Skeletal muscle tissue (tissue), 4 donors: ENCODE data around the gene TMEM40. TPM values are rescaled to one million over a fixed set of nuclear protein-coding genes. Genes with fewer than 3 reads are reported as not detected.
A peak's percentile ranks its signal among the peaks of the same experiment; 100 is the strongest.
"Not testable (repeated sequence)": the region's sequence is repeated elsewhere in the genome, so short reads cannot be mapped to it uniquely, and the experiment has no call there.

Experiments
- H3K27ac ChIP-seq: one replicate; pipeline ENCODE4 v1.7.0; 2013; ENCODE audit warnings: mild to moderate bottlenecking, low read depth, low read length, inconsistent platforms
- H3K27me3 ChIP-seq, 3 donors: one replicate each; pipeline ENCODE4 v1.7.0; 2013; ENCODE audit warnings: low read length in 3 of 3; ENCODE audit not compliant: control insufficient read depth in 3 of 3, insufficient read depth in 3 of 3
- H3K36me3 ChIP-seq, 3 donors: one replicate each; pipeline ENCODE4 v1.7.0; 2013; ENCODE audit warnings: low read length in 3 of 3; ENCODE audit not compliant: control insufficient read depth in 3 of 3, insufficient read depth in 3 of 3
- H3K4me1 ChIP-seq, 3 donors: one replicate each; pipeline ENCODE4 v1.7.0; 2013; ENCODE audit warnings: low read length in 3 of 3, mild to moderate bottlenecking in 3 of 3; ENCODE audit not compliant: control insufficient read depth in 3 of 3, insufficient read depth in 3 of 3
- H3K4me3 ChIP-seq, 3 donors: one replicate each; pipeline ENCODE4 v1.7.0; 2013; ENCODE audit warnings: low read length in 3 of 3
- H3K9ac ChIP-seq, 3 donors: one replicate each; pipeline ENCODE4 v1.7.0; 2013; ENCODE audit warnings: low read length in 3 of 3, mild to moderate bottlenecking in 3 of 3, moderate library complexity in 2 of 3, low read depth in 1 of 3
- H3K9me3 ChIP-seq, 3 donors: one replicate each; pipeline ENCODE4 v1.7.0; 2013; ENCODE audit warnings: low read length in 3 of 3; ENCODE audit not compliant: control insufficient read depth in 3 of 3
- total RNA-seq: library from RNA; depleted of rRNA; stranded (reverse); fragments of >200 nt; gene quantifications from one replicate; pipeline ENCODE4 v1.2.3, GENCODE V29; 2014
- donor health status: Osteomylitis.

The TMEM40 gene
- total RNA-seq, 1 donor from 2014 or later, result under 0.01 TPM

DNA sequence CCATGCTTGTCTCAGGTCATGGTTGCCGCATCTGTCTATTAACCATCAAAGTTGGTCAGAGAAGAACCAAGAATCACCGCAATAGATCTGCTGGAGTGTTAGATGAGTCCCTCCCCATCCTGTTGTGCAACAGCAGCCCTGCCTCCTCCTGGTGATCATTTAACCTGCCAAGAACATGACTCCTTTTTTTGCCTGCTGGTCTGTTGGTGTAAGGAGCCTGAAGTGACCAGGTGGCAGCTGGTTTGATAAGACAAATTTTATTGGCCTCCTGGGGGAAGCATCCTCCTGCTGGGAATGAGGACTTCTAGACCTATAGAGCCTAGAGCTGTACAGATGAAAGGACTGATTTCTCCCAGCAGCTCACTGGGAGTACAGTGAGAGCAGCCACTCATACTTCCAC is 51.6 kb downstream of the TMEM40 start:
- Histone ChIP-seq H3K4me1 (peaks cover 13 to 30% (median 18%) of the 10 kb centered on the region in 3 donors), H3K4me3 (no peak overlapping the region), H3K27ac (no peak overlapping the region), H3K9ac (no peak overlapping the region), H3K9me3 (no peaks in the 10 kb centered on the region), H3K27me3 (no peaks in the 10 kb centered on the region), H3K36me3 (no peaks in the 10 kb centered on the region)

DNA sequence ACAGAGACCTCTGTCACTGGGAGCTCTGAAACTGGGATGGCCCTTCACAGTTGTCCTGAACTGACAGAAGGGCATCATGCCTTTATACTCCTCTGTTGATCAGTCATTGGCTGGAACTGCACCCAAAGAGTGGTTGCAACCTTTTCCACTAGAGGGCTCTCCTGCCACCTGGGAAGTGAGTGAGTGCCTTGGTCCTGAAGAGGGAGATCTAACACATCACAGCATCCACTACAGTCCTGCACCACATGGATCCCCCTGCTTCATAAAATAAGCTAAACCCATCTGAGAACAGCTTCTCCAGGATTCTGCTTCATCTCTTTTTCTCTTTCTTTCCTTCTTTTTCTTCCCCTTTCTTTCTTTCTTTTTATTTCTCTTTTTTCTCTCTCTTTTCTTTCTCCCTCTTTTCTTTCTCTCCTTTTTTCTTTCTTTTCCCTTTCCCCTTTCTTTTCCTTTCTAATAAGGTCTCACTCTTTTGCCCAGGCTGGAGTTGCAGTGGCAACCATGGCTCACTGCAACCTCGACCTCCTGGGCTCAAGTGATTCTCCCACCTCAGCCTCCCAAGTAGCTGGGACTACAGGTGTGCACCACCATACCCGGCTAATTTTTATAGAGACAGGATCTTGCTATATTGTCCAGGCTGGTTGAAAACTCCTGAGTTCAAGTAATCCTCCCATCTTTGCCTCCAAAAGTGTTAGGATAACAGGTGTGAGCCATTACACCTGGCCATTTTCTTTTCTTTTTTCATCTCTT is 52.4 kb downstream of the TMEM40 start:
- H3K27me3 ChIP-seq, result no peaks in the 10 kb centered on the region
- no peak overlapping the region for H3K27ac ChIP-seq
- H3K36me3 ChIP-seq, result no peaks in the 10 kb centered on the region
- H3K4me3 ChIP-seq, result no peak overlapping the region
- no peaks in the 10 kb centered on the region for H3K9me3 ChIP-seq
- peaks cover 13 to 30% (median 18%) of the 10 kb centered on the region in 3 donors for H3K4me1 ChIP-seq
- no peak overlapping the region for H3K9ac ChIP-seq

DNA sequence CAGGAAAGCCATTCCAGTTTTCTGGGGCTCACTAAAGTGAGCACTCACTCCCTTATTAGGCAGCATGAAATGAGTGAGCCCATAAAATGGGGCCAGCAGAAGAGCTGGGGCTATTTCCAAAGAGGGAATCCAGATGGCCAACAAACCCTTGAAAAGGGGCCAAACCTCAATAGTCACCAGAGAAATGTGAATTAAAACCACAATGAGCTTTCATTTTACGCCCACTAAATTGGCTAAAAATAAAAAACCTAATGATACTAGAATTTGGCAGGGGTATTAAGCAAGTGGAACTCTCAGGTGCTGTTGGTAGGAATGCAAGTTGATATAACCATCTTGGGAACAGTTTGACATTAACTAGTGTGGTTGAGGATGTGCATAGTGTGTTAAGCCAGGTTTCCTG is 53.1 kb downstream of the TMEM40 start:
- Histone ChIP-seq H3K9me3 (no peaks in the 10 kb centered on the region), H3K4me3 (no peak overlapping the region), H3K9ac (no peak overlapping the region), H3K27me3 (no peaks in the 10 kb centered on the region), H3K27ac (no peak overlapping the region), H3K36me3 (no peaks in the 10 kb centered on the region), H3K4me1 (peaks cover 13 to 30% (median 18%) of the 10 kb centered on the region in 3 donors)

DNA sequence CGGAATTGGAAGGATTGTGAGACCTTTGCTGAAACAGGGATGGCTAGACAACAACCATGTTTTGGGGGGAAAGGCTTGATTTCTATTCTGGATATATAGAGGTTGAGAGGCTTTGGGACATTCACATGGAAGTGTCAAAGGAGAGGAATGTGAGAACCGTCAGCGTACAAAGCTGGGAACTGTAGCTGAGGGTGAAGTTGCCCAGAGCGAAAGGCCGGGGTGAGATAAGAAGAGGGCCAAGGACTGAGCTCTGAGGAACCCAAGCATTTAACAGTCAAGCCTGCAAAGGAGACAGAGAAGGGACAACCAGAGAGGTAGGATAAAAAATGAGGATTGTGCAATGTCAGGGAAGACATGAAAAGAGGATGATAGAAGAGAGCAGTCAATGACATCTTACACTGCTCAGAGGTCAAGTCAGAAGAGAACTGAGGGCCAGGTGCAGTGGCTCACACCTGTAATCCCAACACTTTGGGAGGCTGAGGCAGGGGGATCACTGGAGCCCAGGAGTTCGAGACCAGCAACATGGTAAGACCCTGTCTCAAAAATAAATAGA is 53.6 kb downstream of the TMEM40 start:
- H3K36me3 ChIP-seq, result no peaks in the 10 kb centered on the region
- H3K4me3 ChIP-seq, result no peak overlapping the region
- no peak overlapping the region for H3K27ac ChIP-seq
- no peak overlapping the region for H3K9ac ChIP-seq
- H3K27me3 ChIP-seq, result no peaks in the 10 kb centered on the region
- H3K4me1 ChIP-seq, result peaks cover 13 to 30% (median 18%) of the 10 kb centered on the region in 3 donors
- no peaks in the 10 kb centered on the region for H3K9me3 ChIP-seq

DNA sequence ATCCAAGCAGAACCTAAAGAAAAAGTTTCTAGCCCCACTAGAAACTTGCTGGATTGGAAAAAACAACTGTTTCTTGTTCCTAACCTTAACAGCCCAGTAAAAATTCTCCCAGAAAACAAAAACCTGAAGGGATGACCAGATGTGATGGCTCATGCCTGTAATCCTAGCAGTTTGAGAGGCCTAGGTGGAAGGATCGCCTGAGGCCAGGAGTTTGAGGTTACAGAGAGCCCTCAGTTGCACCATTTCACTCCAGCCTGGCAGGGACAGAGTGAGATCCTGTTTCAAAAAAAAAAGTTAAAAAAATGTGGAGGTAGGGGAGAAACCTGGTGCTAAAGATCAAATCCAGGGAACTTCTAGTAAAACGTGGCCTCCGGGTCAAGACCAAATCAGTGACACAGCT is 56.6 kb downstream of the TMEM40 start:
- Histone ChIP-seq H3K36me3 (no peaks in the 10 kb centered on the region), H3K4me3 (no peak overlapping the region), H3K9ac (no peak overlapping the region), H3K27ac (no peak overlapping the region), H3K4me1 (peaks cover 8 to 20% (median 11%) of the 10 kb centered on the region in 3 donors), H3K27me3 (no peaks in the 10 kb centered on the region), H3K9me3 (no peaks in the 10 kb centered on the region)

DNA sequence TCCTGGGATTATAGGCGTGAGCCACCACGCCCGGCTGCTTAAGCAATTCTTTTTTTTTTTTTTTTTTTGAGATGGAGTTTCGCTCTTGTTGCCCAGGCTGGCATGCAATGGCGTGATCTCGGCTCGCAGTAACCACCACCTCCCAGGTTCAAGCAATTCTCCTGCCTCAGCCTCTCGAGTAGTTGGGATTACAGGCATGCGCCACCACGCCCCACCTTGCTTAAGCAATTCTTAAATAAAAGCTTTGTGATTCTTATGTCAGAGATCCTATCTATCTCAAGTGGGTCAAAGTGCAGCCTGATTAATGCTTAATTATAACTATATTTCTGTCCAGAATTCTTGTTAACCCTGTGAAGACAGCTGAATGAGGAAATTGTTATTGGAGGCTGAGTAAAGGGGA is 57.5 kb downstream of the TMEM40 start:
- H3K27me3 ChIP-seq, H3K36me3 ChIP-seq, H3K9me3 ChIP-seq, H3K4me3 ChIP-seq, H3K9ac ChIP-seq, H3K27ac ChIP-seq: not testable (repeated sequence)
- peaks cover 5 to 20% (median 11%) of the 10 kb centered on the region in 3 donors for H3K4me1 ChIP-seq

DNA sequence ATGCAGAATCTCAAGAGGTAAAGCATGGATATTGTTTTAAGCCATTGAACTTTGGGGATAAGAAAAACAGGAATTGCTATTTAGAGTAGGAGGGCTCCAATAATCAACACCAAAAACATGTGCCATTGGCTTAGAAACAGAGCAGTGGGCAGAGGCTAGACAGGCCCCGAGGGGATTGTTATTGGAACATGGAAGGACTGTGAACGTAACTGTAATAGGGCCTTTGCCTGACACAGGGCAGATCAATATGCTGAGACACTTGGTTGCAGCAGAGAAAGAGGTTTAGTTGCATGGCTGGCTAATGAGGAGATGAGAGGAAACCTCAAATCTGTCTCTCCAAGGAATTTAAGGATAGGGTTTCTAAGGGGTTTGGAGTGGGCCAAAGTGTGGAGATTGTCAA is 58.3 kb downstream of the TMEM40 start:
- no peaks in the 10 kb centered on the region for H3K36me3 ChIP-seq
- no peaks in the 10 kb centered on the region for H3K9me3 ChIP-seq
- no peak overlapping the region for H3K4me3 ChIP-seq
- H3K27me3 ChIP-seq, result no peaks in the 10 kb centered on the region
- peaks cover 0 to 14% (median 8%) of the 10 kb centered on the region in 3 donors for H3K4me1 ChIP-seq
- no peak overlapping the region for H3K27ac ChIP-seq
- H3K9ac ChIP-seq, result no peak overlapping the region

DNA sequence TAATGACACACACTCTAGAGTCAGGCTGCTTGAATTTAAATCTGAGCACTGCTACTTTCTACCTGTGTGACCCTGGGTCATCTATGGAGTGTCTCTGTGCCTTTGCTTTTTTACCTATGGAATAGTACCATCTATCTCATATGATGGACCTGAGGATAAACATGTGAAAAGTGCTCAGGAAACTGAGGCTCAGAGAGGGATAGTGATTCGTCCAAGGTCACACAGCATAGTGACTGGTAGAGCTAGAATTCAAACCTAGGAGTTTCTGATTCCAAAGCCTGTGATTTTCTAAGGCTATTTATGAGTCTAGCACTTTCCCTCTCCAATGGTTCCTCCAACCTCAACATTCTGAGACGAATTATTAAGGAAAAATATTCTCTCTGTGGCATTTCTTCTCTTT is 63.1 kb downstream of the TMEM40 start:
- no peak overlapping the region for H3K9ac ChIP-seq
- no peak overlapping the region for H3K27ac ChIP-seq
- H3K4me1 ChIP-seq, result peaks cover 5 to 21% (median 15%) of the 10 kb centered on the region in 3 donors
- no peak overlapping the region for H3K4me3 ChIP-seq
- no peaks in the 10 kb centered on the region for H3K27me3 ChIP-seq
- no peaks in the 10 kb centered on the region for H3K9me3 ChIP-seq
- H3K36me3 ChIP-seq, result no peaks in the 10 kb centered on the region

DNA sequence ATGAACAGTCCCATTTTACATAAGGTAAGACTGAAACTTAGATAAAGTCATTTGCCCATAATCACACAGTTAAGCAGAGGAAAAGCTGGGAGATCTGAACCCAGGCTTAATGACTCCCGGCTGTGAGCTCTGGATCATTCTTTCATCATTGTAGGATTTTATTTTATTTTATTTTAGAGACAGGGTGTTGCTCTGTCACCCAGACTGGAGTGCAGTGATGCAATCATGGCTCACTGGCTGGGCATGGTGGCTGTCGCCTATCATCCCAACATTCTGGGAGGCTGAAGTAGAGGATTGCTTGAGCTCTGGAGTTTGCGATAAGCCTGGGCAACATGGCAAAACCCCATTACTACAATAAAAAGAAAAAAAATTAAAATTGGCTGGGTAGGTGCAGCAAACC is 63.9 kb downstream of the TMEM40 start:
- Histone ChIP-seq H3K9me3 (no peaks in the 10 kb centered on the region), H3K27me3 (no peaks in the 10 kb centered on the region), H3K27ac (peak overlapping the region; percentile 81), H3K4me3 (no peak overlapping the region), H3K9ac (peak overlapping the region in 2 of 3 donors; percentile 47 to 80), H3K36me3 (no peaks in the 10 kb centered on the region), H3K4me1 (peaks cover 5 to 21% (median 15%) of the 10 kb centered on the region in 3 donors)

DNA sequence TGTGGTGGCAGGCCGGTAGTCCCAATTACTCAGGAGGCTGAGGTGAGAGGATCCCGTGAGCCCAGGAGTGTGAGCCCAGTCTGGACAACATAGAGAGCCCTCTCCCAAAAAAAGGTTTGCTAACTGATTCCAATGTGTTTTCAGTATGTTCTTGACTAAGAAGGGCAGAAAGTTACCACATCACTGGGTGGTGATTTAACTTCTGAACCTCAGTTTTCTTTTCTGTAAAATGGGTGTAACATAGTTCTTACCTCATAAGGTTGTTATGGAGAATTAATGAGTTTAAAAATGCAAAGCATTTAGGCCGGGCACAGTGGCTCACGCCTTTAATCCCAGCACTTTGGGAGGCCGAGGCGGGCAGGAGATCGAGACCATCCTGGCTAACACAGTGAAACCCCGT is 66.6 kb downstream of the TMEM40 start:
- H3K27me3 ChIP-seq, result no peaks in the 10 kb centered on the region
- H3K27ac ChIP-seq, result no peak overlapping the region
- H3K4me1 ChIP-seq, result peaks cover 5 to 21% (median 15%) of the 10 kb centered on the region in 3 donors
- H3K9me3 ChIP-seq, result no peaks in the 10 kb centered on the region
- no peak overlapping the region for H3K9ac ChIP-seq
- H3K36me3 ChIP-seq, result no peaks in the 10 kb centered on the region
- no peak overlapping the region for H3K4me3 ChIP-seq
